Measurements from ENCODE around the gene SYPL2.

Gene SYPL2

DNA sequence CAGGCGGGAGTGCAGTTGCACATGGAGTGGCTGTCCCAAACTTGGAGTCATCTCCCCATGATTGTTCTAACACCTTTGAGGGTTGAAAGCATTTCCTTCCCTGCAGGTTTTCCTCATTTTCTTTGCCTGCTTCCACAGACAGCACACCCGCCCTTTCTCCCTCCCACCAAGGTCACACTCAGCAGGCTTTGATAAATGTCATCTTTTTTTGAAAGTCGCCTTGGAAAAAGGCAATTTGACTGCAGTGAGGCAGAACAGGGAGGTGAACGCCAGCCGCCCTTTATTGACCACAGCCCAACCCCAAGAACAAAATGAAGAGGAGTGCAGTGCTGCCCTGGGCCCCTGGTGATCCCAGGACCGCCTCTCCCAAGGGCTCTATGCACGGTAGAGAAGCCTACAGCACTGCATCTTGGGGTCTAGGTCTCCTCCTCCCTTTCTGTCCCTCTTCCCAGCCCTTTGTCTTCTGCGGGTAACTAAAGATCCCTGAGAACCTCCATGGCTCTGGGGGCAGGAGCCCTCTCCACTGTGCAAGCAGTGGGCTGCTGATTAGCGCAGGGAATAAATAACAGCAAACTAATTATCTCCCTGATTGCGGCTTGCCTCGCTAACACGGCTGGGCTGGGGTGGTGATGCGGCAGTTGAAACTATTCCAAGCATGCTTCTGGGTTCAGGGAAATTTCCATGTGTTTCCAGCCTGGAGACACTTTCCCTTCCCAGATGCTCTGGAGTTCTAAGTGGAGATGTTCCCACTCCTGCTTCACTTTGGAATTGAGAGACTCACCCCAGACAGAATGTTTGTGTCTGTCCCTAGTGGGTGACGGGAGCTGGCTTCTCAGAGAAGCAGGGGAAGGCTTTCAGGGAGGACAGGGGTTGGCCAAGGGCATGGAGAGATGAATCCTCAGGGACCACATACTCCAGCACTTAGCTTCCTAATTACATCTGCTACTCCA, 54.9 kb downstream of the SYPL2 start:
- no peak for DNase-seq

DNA sequence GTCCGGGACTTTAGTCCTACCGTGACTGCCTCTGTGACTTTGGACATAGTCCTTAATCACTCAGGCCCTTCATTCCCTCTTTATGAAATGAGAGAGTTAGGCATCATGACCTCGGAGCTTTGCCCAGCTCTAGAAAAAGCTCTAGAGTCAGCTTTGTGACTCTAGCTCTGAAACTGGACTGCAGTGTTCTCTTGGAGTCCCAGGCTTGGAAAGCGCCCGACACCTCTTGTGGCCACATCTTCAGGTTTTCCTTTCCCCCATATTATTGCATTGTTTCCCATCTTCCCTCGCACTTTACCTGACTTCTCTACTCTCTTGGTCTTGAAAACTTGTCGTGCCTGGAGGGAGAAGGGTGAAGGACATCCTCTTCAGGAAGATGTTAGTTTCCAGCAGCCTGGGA, 55.7 kb downstream of the SYPL2 start:
- no peak for DNase-seq

DNA sequence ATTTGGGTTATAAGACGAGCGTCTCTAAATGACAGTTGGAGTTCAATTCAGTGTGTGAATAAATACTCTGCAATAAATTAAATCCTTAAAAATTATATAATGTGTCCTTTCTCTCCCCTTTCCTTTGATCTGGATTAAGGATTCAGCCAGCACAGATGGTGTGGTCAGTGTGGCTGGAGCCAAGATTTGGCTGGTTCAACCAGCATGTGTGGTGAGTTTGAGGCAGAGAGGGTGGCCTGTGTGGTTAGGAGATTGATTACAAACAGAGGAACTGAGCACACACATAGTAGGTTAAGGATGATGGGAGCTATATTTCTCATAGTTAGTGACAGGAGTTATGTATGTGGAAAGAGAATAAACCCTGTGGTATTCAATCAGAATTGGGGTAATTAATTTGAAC, 57.4 kb downstream of the SYPL2 start:
- no peak for DNase-seq

GRCh38 chr1:109527098-109527811, 60.9 kb downstream of the SYPL2 start:
- DNase-seq = no peak

GRCh38 chr1:109527846-109528695, 61.7 kb downstream of the SYPL2 start:
- no peak for DNase-seq

GRCh38 chr1:109528712-109529111, 62.4 kb downstream of the SYPL2 start:
- no peak for DNase-seq

DNA sequence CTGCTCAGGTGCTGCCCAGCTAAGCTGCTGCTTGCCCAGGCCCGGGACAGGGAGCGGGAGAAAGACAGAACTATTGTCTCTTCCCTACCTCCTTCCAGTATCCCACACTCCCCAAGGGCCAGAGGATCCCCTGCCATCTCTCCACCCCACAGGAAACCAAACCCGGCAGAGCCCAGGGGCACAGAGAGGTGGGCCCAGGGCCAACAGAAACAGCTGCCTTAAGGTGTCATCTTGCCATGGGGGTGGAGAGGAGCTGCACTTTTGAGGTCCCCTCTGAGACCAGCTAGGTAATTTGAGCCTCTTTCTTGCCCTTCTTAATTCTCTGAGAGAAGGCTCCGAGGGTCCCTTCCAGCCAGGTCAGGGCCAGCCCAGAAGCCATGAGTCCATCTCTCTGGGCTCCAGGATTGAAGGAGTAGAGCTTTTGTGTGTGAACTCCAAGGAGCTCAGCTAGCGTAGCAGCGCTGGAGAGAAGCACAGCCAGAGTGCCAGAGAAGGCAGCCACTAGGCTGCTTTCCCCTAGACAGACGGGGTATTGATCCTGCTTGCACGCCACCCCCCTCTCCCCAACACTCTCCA, 63.6 kb downstream of the SYPL2 start:
- no peak for DNase-seq

- DNase-seq = no peak
These were observed 64.2 kb downstream of the SYPL2 start for GRCh38 chr1:109530457-109531087.

DNA sequence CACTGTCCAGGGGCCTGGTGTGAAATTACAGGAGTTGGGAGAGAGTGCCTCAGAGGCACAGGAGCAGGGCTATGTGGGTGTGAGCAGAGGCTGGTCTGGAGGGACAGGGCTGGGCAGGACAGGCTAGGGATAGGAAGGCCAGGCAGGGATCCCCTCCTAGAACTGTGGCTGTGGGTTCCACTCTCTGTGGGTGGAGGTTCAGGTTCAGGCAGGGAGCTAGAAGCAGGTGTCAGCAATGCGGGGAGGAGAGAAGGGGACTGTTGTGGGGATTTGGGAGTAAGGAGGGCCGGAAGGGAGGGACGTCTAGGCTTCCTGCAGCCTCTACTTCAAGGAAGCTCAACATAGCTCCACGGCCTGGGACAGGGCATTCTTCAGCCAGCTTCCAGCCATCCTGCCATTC, 65.0 kb downstream of the SYPL2 start:
- no peak for DNase-seq
